Gastrocnemius medialis (tissue), 4 donors: ENCODE measurements around the gene MINDY1.

ENCODE experiments used
- CTCF ChIP-seq, 5 experiments: fragments of 450-650 bp in 3 of 5; fragments of 200-600 bp in 2 of 5; sonication (generic) in 2 of 5; IDR thresholded peaks in 4 of 5; conservative IDR thresholded peaks in 1 of 5; 1 replicate in 4 of 5; 2 replicates in 1 of 5; pipeline ENCODE4 v1.5.1; 2016 to 2019; ENCODE audit warnings: antibody characterized with exemption in 5 of 5, mild to moderate bottlenecking in 3 of 5, moderate library complexity in 3 of 5
- POLR2A ChIP-seq, 2 donors: fragments of 450-650 bp; IDR thresholded peaks; one replicate each; pipeline ENCODE4 v1.6.1; 2017; ENCODE audit warnings: antibody characterized with exemption in 2 of 2, mild to moderate bottlenecking in 2 of 2, moderate library complexity in 2 of 2

GRCh38 chr1:150965605-150966004 lies 41.1 kb downstream of the MINDY1 start:
- no peak for TF ChIP-seq CTCF (IDR thresholded peaks at IDR 0.05 in 4 of 5, conservative IDR thresholded peaks at IDR 0.05 in 1 of 5)
- TF ChIP-seq POLR2A (IDR thresholded peaks at IDR 0.05): no peak
